GM12878 (cell line): ENCODE results near the gene EPB41. TPM values are rescaled to one million over a fixed set of nuclear protein-coding genes. Genes with fewer than 3 reads are reported as not detected.

ENCODE experiments used
- ATAC-seq: fragments of 200-7000 bp; cut with Tn5 transposase; 3 replicates; pipeline ENCODE4 v1.9.1; 2020; ENCODE audit warnings: mild to moderate bottlenecking, moderate library complexity
- BruUV-seq: library from RNA; stranded (reverse); fragments of 400-500 nt; replicated peaks from 2 replicates; lab custom pipeline; 2021; lab: Mats Ljungman, UMichigan
- CTCF ChIA-PET: fragments of 300-600 bp; sonication (Branson Sonifier 250); formaldehyde crosslinking; extraction: SDS; loops from one replicate; lab custom pipeline; 2021; ENCODE audit warnings: inconsistent platforms; lab: Yijun Ruan, JAX
- POLR2A ChIA-PET: fragments of 350-600 bp; formaldehyde crosslinking; extraction: SDS; loops from one replicate; lab custom pipeline; 2021; ENCODE audit warnings: inconsistent platforms; lab: Charles Lee
- RAD21 ChIA-PET: fragments of 300-600 bp; sonication (Branson Sonifier 250); formaldehyde crosslinking; loops from one replicate; lab custom pipeline; 2023; ENCODE audit warnings: antibody characterized with exemption; ENCODE audit not compliant: unreplicated experiment; lab: Charles Lee
- SMC1A ChIA-PET: fragments of 300-600 bp; sonication (Branson Sonifier 250); formaldehyde crosslinking; loops from one replicate; lab custom pipeline; 2023; ENCODE audit not compliant: unreplicated experiment, uncharacterized antibody; lab: Charles Lee
- DNase-seq: peaks from one replicate; pipeline ENCODE4 v3.0.0-alpha.2; 2011; ENCODE audit warnings: low read depth, low spot score
- FAIRE-seq: peaks from 3 replicates; lab custom pipeline; 2011; peaks lifted over from hg19 to GRCh38; lab: Jason Lieb, UNC
- H2AFZ ChIP-seq: 2 replicates; pipeline ENCODE4 v1.6.0; 2011; ENCODE audit warnings: low read depth, low read length, control low read depth; ENCODE audit not compliant: control insufficient read depth
- H3K27ac ChIP-seq: 2 replicates; pipeline ENCODE4 v1.5.1; 2011; ENCODE audit warnings: control low read depth; ENCODE audit not compliant: control insufficient read depth, insufficient read depth
- H3K27me3 ChIP-seq, 2 experiments: replicated peaks in 1 of 2; 2 replicates each; pipeline versions ENCODE4 v1.6.0 to v1.6.1; 2011; ENCODE audit warnings: low read length in 1 of 2; ENCODE audit not compliant: control insufficient read depth in 2 of 2, insufficient read depth in 2 of 2
- H3K36me3 ChIP-seq, 2 experiments: 2 replicates each; pipeline ENCODE4 v1.5.1; 2011; ENCODE audit warnings: low read length in 1 of 2; ENCODE audit not compliant: control insufficient read depth in 2 of 2, insufficient read depth in 2 of 2
- H3K4me1 ChIP-seq: 2 replicates; pipeline ENCODE4 v1.6.1; 2011; ENCODE audit warnings: mild to moderate bottlenecking, low read length, moderate library complexity, mixed read lengths; ENCODE audit not compliant: control insufficient read depth, insufficient read depth
- H3K4me2 ChIP-seq: 2 replicates; pipeline ENCODE4 v1.6.0; 2011; ENCODE audit warnings: control low read depth; ENCODE audit not compliant: control insufficient read depth, insufficient read depth
- H3K4me3 ChIP-seq: fragments of 200-600 bp; sonication (generic); 2 replicates; pipeline ENCODE4 v1.5.1; 2016
- H3K79me2 ChIP-seq: 2 replicates; pipeline ENCODE4 v1.6.0; 2011; ENCODE audit warnings: low read length; ENCODE audit not compliant: control insufficient read depth, insufficient read depth
- H3K9ac ChIP-seq: 2 replicates; pipeline ENCODE4 v1.8.0; 2011; ENCODE audit warnings: low read length, control low read depth, mixed read lengths; ENCODE audit not compliant: control insufficient read depth, insufficient read depth
- H3K9me3 ChIP-seq: replicated peaks from 3 replicates; pipeline ENCODE4 v1.5.1; 2011; ENCODE audit warnings: mild to moderate bottlenecking, low read length; ENCODE audit not compliant: control insufficient read depth, insufficient read depth
- H4K20me1 ChIP-seq: 2 replicates; pipeline ENCODE4 v1.6.0; 2011; ENCODE audit not compliant: control insufficient read depth, insufficient read depth
- CBFB ChIP-seq: IDR thresholded peaks from 2 replicates; pipeline ENCODE4 v1.6.1; 2016; ENCODE audit warnings: antibody characterized with exemption, low read depth
- EZH2 ChIP-seq: IDR thresholded peaks from 2 replicates; pipeline ENCODE4 v1.6.1; 2012; ENCODE audit warnings: low read depth, mild to moderate bottlenecking, control low read depth, inconsistent platforms, low read length, borderline replicate concordance; ENCODE audit not compliant: control insufficient read depth
- FOXM1 ChIP-seq: IDR thresholded peaks from 2 replicates; pipeline ENCODE4 v1.6.1; 2012; ENCODE audit warnings: low read depth, mild to moderate bottlenecking, inconsistent platforms, low read length, moderate library complexity
- NFYA ChIP-seq: IDR thresholded peaks from 2 replicates; pipeline ENCODE4 v1.6.1; 2011; ENCODE audit warnings: low read depth, mild to moderate bottlenecking, low read length, improper control_type of control experiment, borderline replicate concordance
- SMAD1 ChIP-seq: fragments of 450-650 bp; IDR thresholded peaks from 2 replicates; pipeline ENCODE4 v1.6.1; 2018; ENCODE audit warnings: mild to moderate bottlenecking, low read depth; ENCODE audit not compliant: partially characterized antibody
- TAF1 ChIP-seq: IDR thresholded peaks from 2 replicates; pipeline ENCODE4 v1.6.1; 2011; ENCODE audit warnings: mild to moderate bottlenecking, low read depth, low read length, borderline replicate concordance
- YY1 ChIP-seq: IDR thresholded peaks from 2 replicates; pipeline ENCODE4 v1.6.1; 2011; ENCODE audit warnings: low read depth, mild to moderate bottlenecking, low read length
- ZBED1 ChIP-seq: IDR thresholded peaks from 2 replicates; pipeline ENCODE4 v1.6.1; 2016; ENCODE audit warnings: borderline replicate concordance
- ZNF24 ChIP-seq: fragments of 450-650 bp; IDR thresholded peaks from 2 replicates; pipeline ENCODE4 v1.6.1; 2017; ENCODE audit warnings: antibody characterized with exemption, mild to moderate bottlenecking
- ZNF592 ChIP-seq: fragments of 450-650 bp; IDR thresholded peaks from 2 replicates; pipeline ENCODE4 v1.6.1; 2017; ENCODE audit warnings: mild to moderate bottlenecking, moderate library complexity
- WGBS: methylation state at CpG from one replicate; pipeline ENCODE4 v1.1.6; 2016; ENCODE audit warnings: low lambda C conversion rate; ENCODE audit not compliant: insufficient replicate concordance, insufficient coverage; ENCODE audit errors: missing lambda C conversion rate; 5-methylcytosine and 5-hydroxymethylcytosine counted together
- in situ Hi-C: fragments of 300-500 bp; cut with MboI; formaldehyde crosslinking; loops from 9 replicates; pipeline ENCODE4 v1.14.3; 2018; ENCODE audit warnings: mixed read lengths
- intact Hi-C: fragments of 100-400 bp; cut with micrococcal nuclease; formaldehyde crosslinking; loops from one replicate; pipeline ENCODE4 v1.14.2; 2022; ENCODE audit not compliant: unreplicated experiment
- polyA plus RNA-seq, 11 experiments: library from polyadenylated mRNA; depleted of rRNA in 4 of 11; unstranded in 6 of 11; stranded (reverse) in 5 of 11; fragments of >200 nt; fragmentation: Nextera tagmentation in 4 of 11; fragmentation: Illumina TruSeq in 1 of 11; extraction: Ambion mirVana in 4 of 11; extraction: Trizol in 1 of 11; gene quantifications; 1 replicate in 1 of 11; 2 replicates in 10 of 11; pipeline versions ENCODE4 v1.2.1 to v1.2.3, GENCODE V29; 2011 to 2016; ENCODE audit warnings: inconsistent platforms in 2 of 11, missing spikeins in 2 of 11, low read depth in 1 of 11
- total RNA-seq, 4 experiments: library from RNA; depleted of rRNA in 3 of 4; stranded (reverse); fragments of >200 nt in 3 of 4; fragmentation: Illumina TruSeq in 1 of 4; extraction: Trizol in 1 of 4; gene quantifications; 2 replicates each; pipeline versions ENCODE4 v1.2.1 to v1.2.3, GENCODE V29; 2013 to 2021

Gene EPB41
- total and polyA plus RNA-seq, 10 of the 15 experiments (the other 5 are each of a cell fraction or from before 2014, with no cell fraction given) = 1.1 to 77.6 (median 58.8) TPM

GRCh38 chr1:29117381-29117780 lies 203.0 kb downstream of the EPB41 start:
- no peaks in the 10 kb centered on the region; the same call in 1 of the 2 replicates for H4K20me1 ChIP-seq
- no peak overlapping the region for H3K27ac ChIP-seq
- H3K4me1 ChIP-seq = no peaks in the 10 kb centered on the region
- DNase-seq (no peak), ATAC-seq (no peak), FAIRE-seq (no peak)
- in situ Hi-C loops (no loop called here), intact Hi-C loops (no loop called here)
- ChIA-PET SMC1A (interaction anchor here (1.4 to 2.0 kb wide), 2 partner anchors 53 to 85 kb away, joined by 3 to 7 read pairs; no protein-coding TSS in a partner anchor), POLR2A (no interaction called here), RAD21 (interaction anchor here (0.7 to 1.6 kb wide), 2 partner anchors 232 to 236 kb away, joined by 4 to 5 read pairs; no protein-coding TSS in a partner anchor), CTCF (interaction anchor here (0.7 to 3.7 kb wide), 6 partner anchors 42 to 241 kb away, joined by 3 to 19 read pairs (median 6); no protein-coding TSS in a partner anchor)
- H3K9me3 ChIP-seq = no peaks in the 10 kb centered on the region
- TF ChIP-seq SMAD1 = no peak
- TF ChIP-seq ZBED1 = no peak
- BruUV-seq = no TSS peak
- peaks cover 3 to 5% of the 10 kb centered on the region in 2 experiments; a peak in 3 of 4 replicates for H3K36me3 ChIP-seq
- 75% methylated on average over 2 of the region's 2 CpGs for WGBS
- no peak overlapping the region for H2AFZ ChIP-seq
- peaks cover 1 to 4% of the 10 kb centered on the region in 2 experiments; a peak in 3 of 4 replicates for H3K27me3 ChIP-seq
- no peak overlapping the region for H3K9ac ChIP-seq
- H3K4me2 ChIP-seq = no peak overlapping the region
- no peaks in the 10 kb centered on the region for H3K79me2 ChIP-seq
- no peak overlapping the region for H3K4me3 ChIP-seq

GRCh38 chr1:29119121-29119929 lies 205.0 kb downstream of the EPB41 start:
- SMC1A ChIA-PET = no interaction called here
- TF ChIP-seq NFYA (no peak), EZH2 (no peak), FOXM1 (no peak), CBFB (no peak), ZNF24 (no peak), ZNF592 (no peak), YY1 (no peak), TAF1 (no peak)

More at GRCh38 chr1:29119121-29119929, 205.0 kb downstream of the EPB41 start:
- H4K20me1 ChIP-seq = no peaks in the 10 kb centered on the region; the same call in 1 of the 2 replicates
- CTCF ChIA-PET = interaction anchor here (0.7 to 1.1 kb wide), 2 partner anchors 237 to 245 kb away, joined by 3 to 6 read pairs; no protein-coding TSS in a partner anchor
- no peaks in the 10 kb centered on the region for H3K79me2 ChIP-seq
- RAD21 ChIA-PET = interaction anchor here (0.7 kb wide), 1 partner anchor 12 kb away, joined by 3 read pairs; no protein-coding TSS in a partner anchor
- WGBS = 86% methylated on average over 12 of the region's 12 CpGs
- intact Hi-C loops (no loop called here), in situ Hi-C loops (no loop called here)
- no peak overlapping the region for H3K4me3 ChIP-seq
- peaks cover 3 to 5% of the 10 kb centered on the region in 2 experiments; a peak in 3 of 4 replicates for H3K36me3 ChIP-seq
- POLR2A ChIA-PET = interaction anchor here (1.0 kb wide), 1 partner anchor 63 kb away, joined by 3 read pairs; no protein-coding TSS in a partner anchor
- no peak overlapping the region for H3K4me2 ChIP-seq
- FAIRE-seq (no peak), DNase-seq (no peak), ATAC-seq (no peak)
- no peaks in the 10 kb centered on the region for H3K9me3 ChIP-seq
- no peak overlapping the region for H2AFZ ChIP-seq
- BruUV-seq = no TSS peak
- H3K27me3 ChIP-seq = peaks cover 4 to 16% of the 10 kb centered on the region in 2 experiments; a peak in 3 of 4 replicates
- no peaks in the 10 kb centered on the region for H3K4me1 ChIP-seq
- H3K9ac ChIP-seq = no peak overlapping the region
- no peak overlapping the region for H3K27ac ChIP-seq
